ENCODE data around the gene EFS.

DNA sequence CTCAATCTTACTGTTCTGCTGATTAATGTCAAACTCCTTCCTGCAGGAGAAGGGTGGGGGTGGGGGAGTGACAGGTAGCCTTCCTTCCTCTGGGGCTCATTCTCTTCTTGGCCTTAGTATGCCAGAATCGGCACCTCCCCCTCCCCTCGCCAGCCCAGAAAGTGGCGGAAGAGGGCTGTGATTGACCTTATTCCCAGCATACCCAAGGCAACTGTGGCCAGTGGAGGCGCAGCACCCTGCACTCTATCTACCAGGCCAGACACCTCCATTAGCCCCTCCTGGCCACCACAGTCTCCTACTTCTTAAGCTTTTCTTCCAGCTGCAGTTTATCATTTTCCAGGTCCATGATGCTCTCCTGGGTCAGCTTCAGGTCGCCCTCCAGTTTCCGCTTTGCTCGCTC is 27.6 kb upstream of the EFS start:
- TF ChIP-seq, protein P1, sequence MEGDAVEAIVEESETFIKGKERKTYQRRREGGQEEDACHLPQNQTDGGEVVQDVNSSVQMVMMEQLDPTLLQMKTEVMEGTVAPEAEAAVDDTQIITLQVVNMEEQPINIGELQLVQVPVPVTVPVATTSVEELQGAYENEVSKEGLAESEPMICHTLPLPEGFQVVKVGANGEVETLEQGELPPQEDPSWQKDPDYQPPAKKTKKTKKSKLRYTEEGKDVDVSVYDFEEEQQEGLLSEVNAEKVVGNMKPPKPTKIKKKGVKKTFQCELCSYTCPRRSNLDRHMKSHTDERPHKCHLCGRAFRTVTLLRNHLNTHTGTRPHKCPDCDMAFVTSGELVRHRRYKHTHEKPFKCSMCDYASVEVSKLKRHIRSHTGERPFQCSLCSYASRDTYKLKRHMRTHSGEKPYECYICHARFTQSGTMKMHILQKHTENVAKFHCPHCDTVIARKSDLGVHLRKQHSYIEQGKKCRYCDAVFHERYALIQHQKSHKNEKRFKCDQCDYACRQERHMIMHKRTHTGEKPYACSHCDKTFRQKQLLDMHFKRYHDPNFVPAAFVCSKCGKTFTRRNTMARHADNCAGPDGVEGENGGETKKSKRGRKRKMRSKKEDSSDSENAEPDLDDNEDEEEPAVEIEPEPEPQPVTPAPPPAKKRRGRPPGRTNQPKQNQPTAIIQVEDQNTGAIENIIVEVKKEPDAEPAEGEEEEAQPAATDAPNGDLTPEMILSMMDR (IDR thresholded peaks at IDR 0.05; ENCODE audit: low read depth, low read length) = no peak
- TF ChIP-seq POLR2A (IDR thresholded peaks at IDR 0.05; ENCODE audit: extremely low read depth, insufficient read length) = no peak
- TF ChIP-seq, protein P2, sequence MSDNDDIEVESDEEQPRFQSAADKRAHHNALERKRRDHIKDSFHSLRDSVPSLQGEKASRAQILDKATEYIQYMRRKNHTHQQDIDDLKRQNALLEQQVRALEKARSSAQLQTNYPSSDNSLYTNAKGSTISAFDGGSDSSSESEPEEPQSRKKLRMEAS (IDR thresholded peaks at IDR 0.05; ENCODE audit: low read depth, low read length) = no peak
